Endodermal cell (in vitro differentiated cells): ENCODE measurements around the gene IHH. TPM values are rescaled to one million over a fixed set of nuclear protein-coding genes. Genes with fewer than 3 reads are reported as not detected.
A peak's percentile ranks its signal among the peaks of the same experiment; 100 is the strongest.

Experiments used
- DNase-seq: peaks from one replicate; pipeline ENCODE4 v3.0.0-alpha.2; 2017
- H3K27ac ChIP-seq: 2 replicates; pipeline ENCODE4 v1.5.1; 2013; ENCODE audit warnings: mild to moderate bottlenecking, low read depth, low read length, moderate library complexity
- H3K27me3 ChIP-seq: 2 replicates; pipeline ENCODE4 v1.6.1; 2013; ENCODE audit warnings: mild to moderate bottlenecking, low read length, moderate library complexity; ENCODE audit not compliant: insufficient read depth, control insufficient read depth, poor library complexity, severe bottlenecking
- H3K36me3 ChIP-seq: 2 replicates; pipeline ENCODE4 v1.7.0; 2013; ENCODE audit warnings: mild to moderate bottlenecking, low read length, moderate library complexity; ENCODE audit not compliant: control insufficient read depth, insufficient read depth
- H3K4me1 ChIP-seq: one replicate; pipeline ENCODE4 v1.7.0; 2013; ENCODE audit warnings: low read length; ENCODE audit not compliant: control insufficient read depth, insufficient read depth
- H3K4me3 ChIP-seq: 2 replicates; pipeline ENCODE4 v1.5.1; 2013; ENCODE audit warnings: mild to moderate bottlenecking, low read length, moderate library complexity
- H3K9ac ChIP-seq: 2 replicates; pipeline ENCODE4 v1.6.1; 2013; ENCODE audit warnings: mild to moderate bottlenecking, low read length, moderate library complexity; ENCODE audit not compliant: poor library complexity, severe bottlenecking; ENCODE audit errors: extremely low read depth
- H3K9me3 ChIP-seq: 2 replicates; pipeline ENCODE4 v1.6.1; 2013; ENCODE audit warnings: mild to moderate bottlenecking, low read length, moderate library complexity; ENCODE audit not compliant: control insufficient read depth
- H3K27ac Mint-ChIP-seq: 2 replicates; pipeline ENCODE4 v1.8.0; 2020; ENCODE audit warnings: mixed read lengths
- H3K27me3 Mint-ChIP-seq: 2 replicates; pipeline ENCODE4 v1.8.0; 2021; ENCODE audit warnings: mild to moderate bottlenecking, mixed read lengths; ENCODE audit not compliant: insufficient read depth
- H3K36me3 Mint-ChIP-seq: 2 replicates; pipeline ENCODE4 v1.8.0; 2020; ENCODE audit warnings: low read depth, mixed read lengths
- H3K4me1 Mint-ChIP-seq: 2 replicates; pipeline ENCODE4 v1.8.0; 2020; ENCODE audit warnings: mixed read lengths
- H3K4me3 Mint-ChIP-seq: 2 replicates; pipeline ENCODE4 v1.8.0; 2020; ENCODE audit warnings: mild to moderate bottlenecking, moderate library complexity, mixed read lengths
- H3K9me3 Mint-ChIP-seq: 2 replicates; pipeline ENCODE4 v1.8.0; 2020; ENCODE audit warnings: mild to moderate bottlenecking, mixed read lengths
- WGBS, 2 experiments: methylation state at CpG; one replicate each; pipeline versions ENCODE4 v1.1.5 to v1.1.7; 2013; ENCODE audit warnings: missing lambda C conversion rate in 2 of 2, mixed read lengths in 1 of 2; ENCODE audit not compliant: insufficient coverage in 1 of 2, insufficient read length in 1 of 2; 5-methylcytosine and 5-hydroxymethylcytosine counted together
- total RNA-seq, 2 donors: library from RNA; stranded (reverse); fragmentation: NEBNext Ultra II Directional in 1 of 2; extraction: Animal tissue kit (Norgen Biotek cat#: 25700) in 1 of 2; gene quantifications; 2 replicates in 1 of 2; 3 replicates in 1 of 2; pipeline ENCODE4 v1.2.1, GENCODE V29; 2021
- TF ChIP-seq, protein P1 (sequence below): fragments of 200-600 bp; sonication (generic); conservative IDR thresholded peaks from 2 replicates; pipeline ENCODE4 v1.5.0; 2021; ENCODE audit warnings: antibody characterized with exemption, mild to moderate bottlenecking

The IHH gene
- total RNA-seq, 2 donors from 2014 or later = 2.1 to 10.3 TPM

DNA sequence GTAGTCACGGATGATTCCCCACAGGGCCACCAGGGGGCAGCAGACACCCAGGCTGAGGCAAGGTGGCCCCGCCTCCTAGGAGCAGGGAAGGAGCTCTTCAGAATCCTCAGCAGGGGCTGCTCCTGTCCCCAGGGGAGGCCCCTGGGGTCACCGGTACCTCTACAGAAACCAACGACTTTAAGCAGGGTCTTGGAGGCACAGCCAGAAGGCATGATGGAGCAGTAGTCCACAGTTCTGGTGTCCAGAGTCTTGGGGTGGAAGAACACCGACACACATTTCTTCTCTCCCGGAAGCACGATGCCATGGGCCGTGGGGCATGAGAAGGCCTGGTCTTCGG lies 30.9 kb downstream of the IHH start:
- H3K4me3 Mint-ChIP-seq = no peak overlapping the region
- no peaks in the 10 kb centered on the region for H3K36me3 ChIP-seq
- peaks cover 32% of the 10 kb centered on the region for H3K27me3 Mint-ChIP-seq
- H3K27ac ChIP-seq = no peak overlapping the region
- H3K4me3 ChIP-seq = no peak overlapping the region
- TF ChIP-seq, protein P1, sequence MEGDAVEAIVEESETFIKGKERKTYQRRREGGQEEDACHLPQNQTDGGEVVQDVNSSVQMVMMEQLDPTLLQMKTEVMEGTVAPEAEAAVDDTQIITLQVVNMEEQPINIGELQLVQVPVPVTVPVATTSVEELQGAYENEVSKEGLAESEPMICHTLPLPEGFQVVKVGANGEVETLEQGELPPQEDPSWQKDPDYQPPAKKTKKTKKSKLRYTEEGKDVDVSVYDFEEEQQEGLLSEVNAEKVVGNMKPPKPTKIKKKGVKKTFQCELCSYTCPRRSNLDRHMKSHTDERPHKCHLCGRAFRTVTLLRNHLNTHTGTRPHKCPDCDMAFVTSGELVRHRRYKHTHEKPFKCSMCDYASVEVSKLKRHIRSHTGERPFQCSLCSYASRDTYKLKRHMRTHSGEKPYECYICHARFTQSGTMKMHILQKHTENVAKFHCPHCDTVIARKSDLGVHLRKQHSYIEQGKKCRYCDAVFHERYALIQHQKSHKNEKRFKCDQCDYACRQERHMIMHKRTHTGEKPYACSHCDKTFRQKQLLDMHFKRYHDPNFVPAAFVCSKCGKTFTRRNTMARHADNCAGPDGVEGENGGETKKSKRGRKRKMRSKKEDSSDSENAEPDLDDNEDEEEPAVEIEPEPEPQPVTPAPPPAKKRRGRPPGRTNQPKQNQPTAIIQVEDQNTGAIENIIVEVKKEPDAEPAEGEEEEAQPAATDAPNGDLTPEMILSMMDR = peak; percentile 95
- no peak overlapping the region for H3K9ac ChIP-seq
- H3K9me3 Mint-ChIP-seq = no peaks in the 10 kb centered on the region
- peaks cover 21% of the 10 kb centered on the region for H3K27me3 ChIP-seq
- H3K9me3 ChIP-seq = no peaks in the 10 kb centered on the region
- peak; percentile 94 for DNase-seq
- 54 to 60% methylated on average over 8 to 9 of the region's 9 CpGs for WGBS, 2 experiments
- no peak overlapping the region for H3K27ac Mint-ChIP-seq
- no peaks in the 10 kb centered on the region for H3K36me3 Mint-ChIP-seq
- no peaks in the 10 kb centered on the region for H3K4me1 ChIP-seq
- H3K4me1 Mint-ChIP-seq = peaks cover 3% of the 10 kb centered on the region

DNA sequence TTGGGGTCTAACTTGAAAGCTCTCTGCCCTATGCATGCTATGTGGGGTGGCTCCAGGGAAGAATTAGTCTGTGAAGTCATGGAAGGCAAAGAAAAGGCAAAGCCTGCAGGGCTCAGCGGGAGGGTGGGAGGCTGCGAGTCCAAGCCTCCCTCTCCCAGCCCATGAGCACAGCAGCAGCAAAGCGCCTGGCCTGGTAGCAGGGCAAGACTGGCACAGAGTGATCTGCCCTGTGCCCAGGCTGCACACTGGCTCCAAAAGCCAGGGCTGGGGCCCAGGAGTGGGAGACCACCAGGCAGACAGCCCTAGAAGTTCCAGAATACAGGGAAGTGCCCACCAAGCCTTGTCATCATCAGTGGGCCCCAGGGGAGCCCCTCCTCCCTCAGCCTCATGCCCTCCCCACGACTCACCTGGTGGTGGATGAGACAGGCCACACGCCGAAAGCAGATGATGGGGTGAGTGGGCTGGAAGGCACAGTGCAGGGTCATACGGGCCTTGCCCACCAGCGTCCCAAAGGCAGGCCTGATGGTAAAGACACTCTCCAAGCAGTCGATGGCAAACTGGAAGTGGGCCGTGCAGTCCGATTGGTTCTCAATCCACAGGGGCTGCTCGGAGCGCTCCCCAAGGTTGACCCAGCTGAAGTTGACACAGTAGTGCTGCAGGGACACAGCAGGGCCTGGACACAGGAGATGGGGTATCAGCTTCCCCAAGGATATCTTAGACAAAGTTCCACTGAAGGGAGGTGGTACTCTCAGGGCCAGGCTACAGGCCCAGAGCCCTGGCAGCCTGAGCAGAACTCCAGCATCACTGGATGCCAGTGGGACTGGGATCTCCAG lies 31.5 kb downstream of the IHH start:
- H3K36me3 ChIP-seq = no peaks in the 10 kb centered on the region
- no peak for DNase-seq
- no peaks in the 10 kb centered on the region for H3K9me3 Mint-ChIP-seq
- no peak overlapping the region for H3K4me3 ChIP-seq
- peaks cover 26% of the 10 kb centered on the region for H3K27me3 Mint-ChIP-seq
- H3K4me1 ChIP-seq = no peaks in the 10 kb centered on the region
- H3K4me1 Mint-ChIP-seq = peaks cover 3% of the 10 kb centered on the region
- no peak overlapping the region for H3K4me3 Mint-ChIP-seq
- no peak overlapping the region for H3K27ac Mint-ChIP-seq
- TF ChIP-seq, protein P1 = no peak
- 77 to 78% methylated on average over 11 to 13 of the region's 13 CpGs for WGBS, 2 experiments
- H3K36me3 Mint-ChIP-seq = no peaks in the 10 kb centered on the region
- peaks cover 15% of the 10 kb centered on the region for H3K27me3 ChIP-seq
- H3K9ac ChIP-seq = no peak overlapping the region
- H3K27ac ChIP-seq = no peak overlapping the region
- H3K9me3 ChIP-seq = no peaks in the 10 kb centered on the region

DNA sequence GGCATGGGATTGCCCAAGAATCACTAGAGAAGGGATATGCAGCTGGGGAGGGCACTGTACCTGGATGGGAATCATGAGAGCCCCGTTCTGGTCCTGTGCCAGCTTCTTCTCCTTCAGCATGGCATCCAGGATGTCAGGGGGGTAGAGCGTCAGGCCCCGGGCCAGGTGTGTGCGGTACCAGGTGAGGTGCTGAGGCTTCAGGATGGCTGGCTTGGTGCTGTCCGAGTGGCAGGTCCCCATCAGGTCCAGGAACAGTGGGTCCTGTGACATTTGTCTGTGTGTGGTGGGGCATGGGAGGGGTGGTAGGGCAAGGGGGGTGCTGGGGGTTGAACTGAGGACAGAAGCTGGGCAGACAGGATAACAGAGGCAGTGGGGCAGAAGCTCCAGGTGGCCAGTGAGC lies 32.6 kb downstream of the IHH start:
- Histone ChIP-seq H3K36me3 (no peaks in the 10 kb centered on the region), H3K4me3 (no peak overlapping the region), H3K9ac (no peak overlapping the region), H3K27me3 (peaks cover 4% of the 10 kb centered on the region), H3K9me3 (no peaks in the 10 kb centered on the region), H3K4me1 (no peaks in the 10 kb centered on the region), H3K27ac (no peak overlapping the region)
- Mint-ChIP-seq H3K4me1 (peaks cover 3% of the 10 kb centered on the region), H3K36me3 (no peaks in the 10 kb centered on the region), H3K4me3 (no peak overlapping the region), H3K9me3 (no peaks in the 10 kb centered on the region), H3K27ac (no peak overlapping the region), H3K27me3 (peaks cover 18% of the 10 kb centered on the region)
- TF ChIP-seq, protein P1 = no peak
- DNase-seq = no peak
- 80 to 84% methylated on average over 3 to 5 of the region's 5 CpGs for WGBS, 2 experiments
